Adipose tissue (tissue), 3 donors: ENCODE data around the gene FAM114A1. TPM values are rescaled to one million over a fixed set of nuclear protein-coding genes. Genes with fewer than 3 reads are reported as not detected.

Experiments
- H3K27ac ChIP-seq: one replicate; pipeline ENCODE4 v1.5.1; 2013; ENCODE audit warnings: low read depth, low read length
- WGBS, 3 donors: extraction: QIAGEN DNeasy Blood & Tissue Kit; methylation state at CpG; one replicate each; pipeline ENCODE4 v1.1.7; 2013; 5-methylcytosine and 5-hydroxymethylcytosine counted together
- polyA plus RNA-seq, 3 donors: library from polyadenylated mRNA; stranded (reverse); fragments of 200-250 nt; gene quantifications; one replicate each; pipeline ENCODE4 v1.2.3, GENCODE V29; 2013
- donor health status: healthy with polysubstance abuse.
- donor health status: Bipolar disorder and iron deficiency.
- donor health status: healthy.

The FAM114A1 gene
- polyA plus RNA-seq, 3 donors: 11.0 to 50.7 (median 20.6) TPM

DNA sequence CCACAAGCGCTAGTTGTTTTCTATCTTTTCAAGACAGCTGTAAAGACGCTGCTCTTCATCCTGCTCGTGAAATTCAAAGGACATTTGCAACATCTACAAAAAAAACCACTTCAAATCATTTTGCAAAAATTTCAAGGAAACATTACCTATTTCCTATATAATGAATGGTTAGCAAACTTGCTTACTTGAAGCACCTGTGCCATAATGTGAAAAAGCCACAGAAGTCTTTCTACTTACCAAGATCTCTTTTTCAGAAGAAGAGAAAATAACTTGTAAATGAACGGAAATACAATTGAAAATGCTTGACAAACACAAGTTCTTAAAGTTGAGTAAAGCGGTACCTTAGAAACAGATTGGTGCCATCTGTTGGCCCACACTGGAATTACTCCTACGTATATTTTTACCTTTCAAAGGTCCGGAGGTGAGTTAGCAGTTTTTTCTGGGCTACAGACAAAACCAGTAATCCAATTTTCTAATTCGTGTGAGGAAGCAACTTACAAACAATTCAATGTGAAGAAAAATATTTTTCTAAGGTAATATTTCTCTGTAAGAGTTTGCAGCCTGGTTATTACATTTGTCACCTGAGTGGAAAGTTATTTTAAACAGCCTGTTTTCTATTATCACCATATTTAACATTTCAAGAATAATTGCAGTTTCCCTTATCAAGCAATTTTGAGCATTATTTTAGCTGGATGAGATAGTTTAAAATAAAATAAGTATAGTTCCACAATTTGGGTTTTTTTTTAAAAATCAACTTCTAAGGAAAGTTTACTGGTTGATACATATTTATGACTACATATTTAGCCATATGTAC is 10.9 kb upstream of the FAM114A1 start, which contains the start of gene TLR6:
TLR6 (minus strand) TSS at position 294 of the 814 bp plus-strand sequence. CDS start 27,344 bp downstream, outside the sequence.
- WGBS, 3 donors: 9 to 22% (median 19%) methylated on average over 8 of the region's 8 CpGs
- peak within 1 kb of the TSS; percentile 72 for H3K27ac ChIP-seq

DNA sequence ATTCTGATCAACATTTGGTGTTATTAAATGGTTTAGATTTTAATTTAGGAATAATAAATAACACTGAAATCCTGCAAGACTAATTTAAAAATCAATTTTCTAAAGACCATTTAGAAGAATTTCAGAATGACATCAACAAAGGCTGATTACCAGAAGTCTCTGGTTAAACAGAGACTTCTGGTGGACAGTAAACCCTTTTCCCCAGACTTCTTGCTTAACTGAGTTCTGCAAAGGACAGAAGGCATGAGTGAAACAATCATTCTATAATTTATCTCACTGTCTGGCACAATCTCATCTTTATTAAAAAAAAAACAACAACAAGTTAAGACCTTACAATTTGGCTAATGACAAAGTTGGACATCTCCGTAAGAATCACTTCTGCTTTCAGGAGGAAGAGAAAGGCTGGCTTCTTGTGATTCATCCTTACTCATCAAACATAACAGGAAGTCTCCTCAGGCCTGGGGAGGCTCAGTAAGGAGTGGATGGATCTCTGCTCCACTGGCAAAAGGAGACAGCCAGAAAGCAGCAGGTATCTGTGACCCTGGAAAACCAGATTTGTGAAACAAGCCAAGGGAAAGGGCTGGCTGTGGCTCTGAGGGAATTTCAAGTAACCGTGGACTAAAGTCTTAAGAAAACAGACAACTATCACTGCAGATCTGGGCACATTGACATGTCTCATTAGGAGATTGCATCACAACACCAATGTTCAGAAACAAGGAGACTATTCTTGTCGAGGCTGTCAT is 10.1 kb upstream of the FAM114A1 start:
- WGBS, 3 donors: 24 to 66% (median 27%) methylated on average over 3 of the region's 3 CpGs
- peak overlapping the region; percentile 72 for H3K27ac ChIP-seq

DNA sequence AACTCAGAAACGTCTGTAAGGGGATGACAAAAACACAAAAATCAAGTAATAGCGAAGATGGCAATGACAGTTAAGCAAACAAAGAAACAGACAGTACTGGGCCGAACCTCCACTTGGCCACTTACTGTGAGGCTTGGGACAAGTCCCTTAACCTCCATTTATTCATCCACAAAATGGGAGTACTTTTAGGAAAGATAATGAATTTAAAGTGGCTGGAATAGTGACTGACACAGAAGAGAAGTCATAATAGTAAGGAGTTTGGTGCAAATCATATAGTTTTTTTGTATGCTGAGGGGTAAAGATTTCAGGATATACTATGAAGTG is 9.5 kb upstream of the FAM114A1 start:
- 42 to 74% (median 48%) methylated on average over 3 of the region's 3 CpGs for WGBS, 3 donors
- peak overlapping the region; percentile 0 for H3K27ac ChIP-seq

DNA sequence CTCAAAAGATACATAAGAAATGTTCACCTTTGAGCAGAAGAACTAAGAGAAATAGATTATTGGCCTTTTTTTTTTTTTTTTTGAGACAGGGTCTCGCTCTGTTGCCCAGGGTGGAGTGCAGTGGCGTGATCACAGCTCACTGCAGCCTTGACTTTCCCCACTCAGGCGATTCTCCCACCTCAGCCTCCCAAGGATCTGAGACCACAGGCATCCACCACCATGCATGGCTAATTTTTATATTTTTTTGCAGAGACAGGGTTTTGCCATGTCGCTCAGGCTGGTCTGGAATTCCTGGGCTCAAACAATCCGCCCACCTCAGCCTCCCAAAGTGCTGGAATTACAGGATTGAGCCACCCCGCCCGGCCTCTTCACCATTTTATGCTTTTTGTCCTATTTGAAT is 8.1 kb upstream of the FAM114A1 start:
- WGBS, 3 donors: 95 to 98% (median 95%) methylated on average over 7 of the region's 7 CpGs

DNA sequence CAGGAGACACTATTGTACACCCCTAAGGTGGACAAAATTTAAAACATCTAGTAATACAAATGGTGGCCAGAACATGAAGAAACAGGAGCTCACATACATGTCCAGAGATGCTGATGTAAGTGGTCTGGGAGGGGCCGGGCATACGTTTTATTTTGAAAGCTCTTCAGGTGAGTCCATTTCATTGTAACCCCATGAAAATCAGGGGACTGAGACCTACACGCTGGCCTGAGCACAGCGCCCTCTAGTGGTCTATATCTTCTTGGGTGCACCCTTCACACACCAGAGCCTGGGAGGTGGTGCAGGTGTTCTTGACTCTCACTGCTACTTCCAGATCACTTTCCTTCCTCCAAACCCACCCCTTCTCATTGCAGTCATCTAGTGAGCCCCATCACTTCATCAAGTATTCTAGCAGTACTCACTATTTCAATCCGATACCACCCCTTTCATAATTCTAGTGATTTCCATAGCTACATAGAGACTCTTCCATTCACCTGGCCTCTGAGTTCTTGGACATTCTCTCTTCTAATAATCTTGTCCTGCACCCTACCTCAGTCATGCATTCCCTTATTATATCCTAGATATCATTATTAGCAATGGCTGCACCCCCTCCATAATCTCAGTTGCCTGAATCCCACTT is 6.7 kb upstream of the FAM114A1 start:
- H3K27ac ChIP-seq: no peak overlapping the region

More for the DNA sequence above, 8.1 kb upstream of the FAM114A1 start:
- no peak overlapping the region for H3K27ac ChIP-seq

DNA sequence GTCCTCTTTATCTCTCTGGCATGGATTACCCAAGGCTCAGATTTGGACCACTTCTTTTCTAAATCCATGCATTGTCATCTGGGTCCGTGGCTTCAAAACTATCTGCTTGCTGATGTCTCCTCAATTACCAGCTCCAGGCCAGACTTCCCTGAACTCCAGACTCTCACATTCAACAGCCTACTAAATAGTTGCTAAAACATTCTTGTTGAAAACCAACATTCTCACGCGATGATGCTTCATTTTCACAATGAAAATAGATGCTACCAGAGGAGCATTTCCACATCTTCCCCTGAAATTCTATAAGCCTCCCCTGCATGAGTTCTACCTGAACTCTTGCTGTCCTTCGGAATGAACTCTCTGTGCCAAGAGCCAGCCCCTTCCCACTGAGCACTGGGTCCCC is 5.8 kb upstream of the FAM114A1 start:
- no peak overlapping the region for H3K27ac ChIP-seq
- WGBS, 3 donors: 81 to 91% (median 90%) methylated on average over 4 of the region's 4 CpGs

More for the DNA sequence above, 6.7 kb upstream of the FAM114A1 start:
- 38 to 43% (median 39%) methylated on average over 5 of the region's 5 CpGs for WGBS, 3 donors

DNA sequence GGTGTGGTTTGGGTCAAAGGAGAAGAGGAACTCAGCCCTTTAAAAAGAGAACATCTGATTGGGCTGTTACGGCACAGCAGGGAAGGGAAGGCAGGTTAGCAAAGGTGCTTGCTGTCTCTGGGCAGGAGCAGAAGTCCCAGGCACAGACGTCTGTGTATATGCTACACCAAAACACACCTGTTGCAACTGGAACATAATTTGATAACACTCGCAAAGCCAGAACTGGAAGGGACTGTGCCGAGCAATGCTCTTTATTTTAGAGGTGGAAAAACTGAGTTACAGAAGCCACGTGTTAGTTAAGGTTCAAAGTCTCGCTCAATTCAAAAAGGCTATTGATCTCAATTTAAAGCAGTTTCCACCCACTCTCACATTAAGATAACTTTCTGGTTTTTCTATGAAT is 2.2 kb upstream of the FAM114A1 start:
- no peak overlapping the region for H3K27ac ChIP-seq
- WGBS, 3 donors: 38 to 78% (median 70%) methylated on average over 6 of the region's 6 CpGs

- H3K27ac ChIP-seq: peak overlapping the region; percentile 0
- WGBS, 3 donors: 43 to 54% (median 54%) methylated on average over 11 of the region's 11 CpGs
Measured at GRCh38 chr4:38866973-38867477, 581 bp upstream of the FAM114A1 start.

GRCh38 chr4:38868059-38868960 is 704 bp downstream of the FAM114A1 start:
- WGBS, 3 donors: 16 to 34% (median 26%) methylated on average over 26 to 30 of the region's 30 CpGs
- peak overlapping the region; percentile 44 for H3K27ac ChIP-seq

- 58 to 64% (median 60%) methylated on average over 2 of the region's 2 CpGs for WGBS, 3 donors
- H3K27ac ChIP-seq: no peak overlapping the region
Measured at GRCh38 chr4:38869511-38869910, 1.9 kb downstream of the FAM114A1 start.

DNA sequence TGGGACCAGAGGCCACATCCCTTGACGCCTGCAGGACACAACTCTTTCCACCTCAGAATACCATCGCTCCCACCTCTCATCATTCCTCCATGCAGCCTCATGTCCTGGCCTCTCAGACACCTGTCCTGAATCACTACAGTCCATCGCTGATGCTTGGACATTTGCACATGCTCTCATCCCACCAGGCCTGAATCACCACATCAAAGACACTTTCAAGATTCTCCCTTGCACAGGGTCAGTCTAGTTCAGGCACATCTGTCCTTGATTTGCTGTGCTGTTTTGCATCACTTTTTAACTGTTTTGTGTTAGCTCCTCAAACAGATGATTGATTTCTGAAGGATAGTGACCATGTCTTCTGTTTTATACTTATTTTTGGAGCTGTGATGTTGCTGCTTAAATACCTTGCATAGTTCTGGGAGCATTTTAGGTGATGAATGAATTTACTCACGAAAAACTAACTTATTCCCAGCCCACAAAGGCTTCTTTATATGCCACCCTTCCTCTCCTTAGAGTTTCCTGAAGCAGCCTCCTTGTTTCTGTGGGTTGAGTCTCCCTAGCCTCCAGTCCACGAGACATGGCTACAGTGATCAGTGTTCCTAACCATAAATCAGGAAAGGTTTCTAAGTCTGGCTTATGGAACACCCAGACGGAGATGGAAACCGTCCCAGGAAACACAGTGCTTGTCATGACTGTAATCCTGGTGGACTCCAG is 2.6 kb downstream of the FAM114A1 start:
- WGBS, 3 donors: 75 to 81% (median 78%) methylated on average over 7 of the region's 7 CpGs

GRCh38 chr4:38871593-38871992 is 4.0 kb downstream of the FAM114A1 start:
- no peak overlapping the region for H3K27ac ChIP-seq
- WGBS, 3 donors: 65 to 93% (median 90%) methylated on average over 1 of the region's 1 CpG

More for the DNA sequence above, 2.6 kb downstream of the FAM114A1 start:
- peak overlapping the region; percentile 4 for H3K27ac ChIP-seq

DNA sequence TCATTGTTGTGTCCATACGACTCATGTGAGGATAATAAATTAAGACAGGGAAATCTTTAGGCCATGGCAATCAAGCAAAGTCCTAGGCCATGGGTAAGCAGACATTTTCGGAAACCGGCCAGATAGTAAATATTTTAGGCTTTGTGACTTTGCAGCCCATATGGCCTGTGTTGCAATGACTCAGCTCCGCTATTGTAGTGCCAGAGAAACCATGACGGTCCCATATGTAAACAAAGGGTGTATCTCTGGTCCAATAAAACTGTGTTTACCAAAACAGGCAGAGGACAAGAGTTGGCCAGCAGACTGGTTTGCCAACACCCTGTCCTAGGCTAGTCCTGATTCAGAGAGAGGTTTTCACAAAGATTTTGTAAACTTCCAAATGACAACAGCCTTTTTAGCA is 5.0 kb downstream of the FAM114A1 start:
- no peak overlapping the region for H3K27ac ChIP-seq
- 49 to 86% (median 76%) methylated on average over 5 of the region's 5 CpGs for WGBS, 3 donors

DNA sequence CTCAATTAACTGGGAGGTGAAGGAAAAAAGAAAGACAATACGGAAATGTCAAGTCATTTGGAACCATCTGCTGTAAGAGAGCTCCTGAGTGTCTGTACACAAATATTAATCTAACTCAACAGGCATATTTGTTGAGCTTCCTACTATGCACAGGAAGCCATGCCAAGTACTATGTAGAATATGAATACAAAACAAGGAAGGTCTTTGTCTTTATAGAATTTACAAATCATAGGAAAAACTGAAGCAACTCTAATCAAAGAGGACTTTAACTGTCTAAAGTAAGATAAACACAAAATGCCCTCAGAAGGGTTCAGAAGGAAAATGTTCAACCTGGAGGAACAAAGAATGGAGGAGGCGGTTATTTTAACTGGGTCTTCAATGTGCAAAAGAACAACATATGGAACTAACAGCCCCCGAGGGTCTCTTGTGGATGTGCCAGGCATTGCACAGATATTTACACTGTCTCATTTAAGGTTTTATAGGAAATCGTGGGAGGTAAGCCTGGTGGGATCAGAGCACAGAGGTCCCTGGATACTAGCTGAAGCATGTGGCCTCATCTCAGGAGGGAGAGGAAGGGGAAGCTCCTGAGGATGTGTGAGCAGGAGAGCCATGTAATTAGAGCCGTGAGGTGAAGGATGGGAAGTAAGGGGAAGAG is 5.8 kb downstream of the FAM114A1 start:
- 68 to 77% (median 74%) methylated on average over 5 of the region's 5 CpGs for WGBS, 3 donors
- H3K27ac ChIP-seq: no peak overlapping the region

GRCh38 chr4:38876636-38877035 is 9.0 kb downstream of the FAM114A1 start:
- WGBS, 3 donors: 71 to 88% (median 79%) methylated on average over 2 of the region's 2 CpGs
- no peak overlapping the region for H3K27ac ChIP-seq

GRCh38 chr4:38884254-38884653 is 16.6 kb downstream of the FAM114A1 start:
- WGBS, 3 donors: 96 to 100% (median 100%) methylated on average over 4 of the region's 4 CpGs
- no peak overlapping the region for H3K27ac ChIP-seq

DNA sequence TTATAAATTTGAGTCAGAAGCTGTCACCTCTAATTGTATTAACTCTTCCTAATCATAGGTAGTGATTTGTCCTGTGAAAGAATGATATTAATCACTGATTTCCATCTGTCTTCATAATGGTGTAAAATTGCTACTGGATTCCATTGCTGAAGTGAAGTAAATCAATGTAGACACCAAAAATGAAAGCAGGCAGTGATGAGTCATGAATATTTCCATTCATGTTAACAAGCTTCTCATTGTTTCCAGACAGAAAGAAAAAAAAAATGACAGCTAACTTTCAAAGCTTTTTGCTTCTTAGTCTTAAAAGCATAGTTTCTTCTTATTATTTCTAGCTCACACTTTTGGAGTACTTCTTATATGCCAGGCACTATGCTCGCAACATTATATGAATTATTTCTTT is 21.5 kb downstream of the FAM114A1 start:
- 90 to 98% (median 91%) methylated on average over 1 of the region's 1 CpG for WGBS, 3 donors
- no peak overlapping the region for H3K27ac ChIP-seq
